HG02759 (cell line): ENCODE measurements around the gene NBEAL1.
"Not testable (repeated sequence)": the region's sequence is repeated elsewhere in the genome, so short reads cannot be mapped to it uniquely, and the experiment has no call there.

Experiments used
- ATAC-seq: cut with Tn5 transposase; IDR thresholded peaks from one replicate; pipeline ENCODE4 v1.9.1; 2021; ENCODE audit warnings: mild to moderate bottlenecking, moderate library complexity; ENCODE audit not compliant: unreplicated experiment

The NBEAL1 gene

DNA sequence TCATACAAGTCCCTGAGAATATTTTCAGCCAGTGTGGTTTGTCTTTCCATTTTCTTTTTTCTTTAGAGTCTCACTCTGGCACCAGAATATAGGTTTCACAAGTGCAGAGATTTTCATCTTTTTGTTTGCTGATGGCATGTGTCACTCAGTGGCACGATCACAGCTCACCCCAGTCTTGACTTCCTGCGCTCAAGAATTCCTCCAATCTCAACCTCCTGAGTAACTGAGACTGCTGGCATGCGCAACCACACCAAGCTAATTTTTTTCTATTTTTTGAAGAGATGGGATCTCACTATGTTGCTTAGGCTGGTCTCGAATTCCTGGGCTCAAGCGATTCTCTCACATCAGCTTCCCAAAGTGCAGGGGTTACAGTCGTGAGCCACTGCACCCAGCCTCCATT is 23.9 kb downstream of the NBEAL1 start:
- no peak for ATAC-seq

DNA sequence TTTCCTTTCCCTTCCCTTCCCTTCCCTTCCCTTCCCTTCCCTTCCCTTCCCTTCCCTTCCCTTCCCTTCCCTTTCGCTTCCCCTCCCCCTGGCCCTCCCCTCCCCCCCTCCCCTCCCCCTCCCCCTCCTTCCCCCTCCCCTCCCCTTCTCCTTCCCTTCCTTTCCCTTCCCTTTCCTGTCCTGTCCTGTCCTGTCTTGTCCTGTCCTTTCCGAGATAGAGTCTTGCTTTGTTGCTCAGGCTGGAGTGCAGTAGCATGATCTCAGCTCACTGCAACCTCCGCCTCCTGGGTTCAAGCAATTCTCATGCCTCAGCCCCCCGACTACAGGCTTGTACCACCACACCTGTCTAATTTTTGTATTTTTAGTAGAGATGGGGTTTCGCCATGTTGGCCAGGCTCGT is 24.5 kb downstream of the NBEAL1 start:
- ATAC-seq = not testable (repeated sequence)

DNA sequence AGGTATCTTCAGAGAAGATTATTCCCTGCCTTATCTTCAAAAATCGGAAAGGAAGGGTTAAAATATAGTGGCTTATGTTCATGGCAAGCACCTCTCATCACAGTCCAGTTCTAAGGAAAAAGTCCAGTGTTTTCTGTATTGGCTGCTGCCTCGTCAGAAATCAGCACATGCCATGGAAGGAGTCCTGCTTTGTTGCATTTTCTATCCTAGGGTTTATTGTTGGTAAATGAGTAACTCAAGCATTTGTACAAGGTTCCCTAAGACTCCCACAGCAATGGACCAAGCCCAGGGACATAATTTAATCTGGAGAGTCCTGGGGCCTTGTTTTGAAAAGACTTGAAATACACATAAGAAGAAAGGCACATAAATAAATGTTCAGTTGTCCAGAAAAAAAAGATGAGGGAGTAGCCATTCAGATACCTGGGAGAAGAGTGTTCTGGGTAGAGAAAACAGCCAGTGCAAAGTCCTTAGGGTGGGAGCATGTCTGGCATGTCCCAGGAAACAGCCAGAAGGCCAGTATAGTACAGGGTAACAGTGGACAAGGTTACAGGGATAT is 26.4 kb downstream of the NBEAL1 start:
- ATAC-seq = no peak

DNA sequence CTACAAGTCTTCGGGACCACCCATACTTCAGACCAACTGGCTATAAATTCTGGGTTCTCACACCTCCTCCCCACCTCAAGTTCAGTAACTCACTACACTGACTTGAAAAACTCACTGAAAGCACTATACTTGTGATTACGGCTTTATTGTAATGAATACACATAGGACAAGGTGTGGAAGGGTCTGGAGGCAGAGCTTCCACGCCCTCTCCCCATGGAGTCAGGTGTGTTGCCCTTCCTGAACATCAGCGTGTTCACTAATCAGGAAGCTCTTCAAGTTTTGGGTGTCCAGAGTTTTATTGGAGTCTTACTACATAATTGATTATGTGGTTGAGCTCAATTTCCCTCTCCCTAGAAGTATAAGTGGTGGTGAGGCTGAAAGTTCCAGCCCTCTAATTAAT is 27.5 kb downstream of the NBEAL1 start:
- no peak for ATAC-seq

DNA sequence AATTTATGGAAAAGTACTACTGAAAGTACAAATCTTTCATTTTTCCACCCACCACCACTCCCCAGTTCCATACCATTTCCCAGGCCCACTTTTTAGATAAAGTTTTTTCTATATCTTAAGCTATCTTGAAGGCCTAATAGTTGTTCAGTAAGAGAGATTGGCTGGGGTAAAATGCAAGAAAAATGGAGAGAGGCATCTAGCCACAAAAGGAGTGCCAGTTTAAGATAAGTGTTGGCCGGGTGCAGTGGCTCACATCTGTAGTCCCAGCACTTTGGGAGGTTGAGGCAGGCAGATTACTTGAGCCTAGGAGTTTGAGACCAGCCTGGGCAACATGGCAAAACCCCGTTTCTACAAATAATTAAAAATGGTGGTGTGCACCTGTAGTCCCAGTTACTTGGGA is 28.6 kb downstream of the NBEAL1 start:
- no peak for ATAC-seq

DNA sequence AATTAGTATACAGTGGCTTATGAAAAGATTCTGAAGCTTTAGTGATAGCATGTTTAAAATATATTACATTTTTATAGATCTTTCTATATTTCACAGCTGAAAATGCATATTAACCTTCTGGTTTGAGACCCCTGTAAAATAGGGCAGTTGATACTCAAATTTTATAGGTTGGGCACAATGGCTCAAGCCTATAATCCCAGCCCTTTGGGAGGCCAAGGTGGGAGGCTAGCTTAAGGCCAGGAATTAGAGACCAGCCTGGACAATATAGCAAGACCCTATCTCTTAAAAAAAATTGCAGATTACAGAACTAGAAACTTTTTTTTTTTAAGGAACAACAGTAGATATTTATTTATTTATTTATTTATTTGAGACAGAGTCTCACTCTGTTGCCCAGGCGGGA is 31.2 kb downstream of the NBEAL1 start:
- ATAC-seq = no peak

DNA sequence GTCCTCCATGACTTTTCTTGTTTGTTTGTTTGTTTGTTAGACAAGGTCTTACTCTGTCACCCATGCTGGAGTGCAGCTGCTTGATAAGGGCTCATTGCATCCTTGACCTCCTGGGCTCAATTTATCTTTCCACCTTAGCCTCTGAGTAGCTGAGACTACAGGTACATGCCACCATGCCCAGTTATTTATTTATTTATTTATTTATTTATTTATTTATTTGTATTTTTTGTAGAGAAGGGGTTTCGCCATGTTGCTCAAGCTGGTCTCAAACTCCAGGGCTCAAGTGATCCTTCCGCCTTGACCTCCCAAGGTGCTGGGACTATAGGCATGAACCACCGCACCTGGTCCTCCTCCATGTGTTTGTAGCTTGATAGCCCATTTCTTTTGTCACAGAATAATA is 37.9 kb downstream of the NBEAL1 start:
- no peak for ATAC-seq

DNA sequence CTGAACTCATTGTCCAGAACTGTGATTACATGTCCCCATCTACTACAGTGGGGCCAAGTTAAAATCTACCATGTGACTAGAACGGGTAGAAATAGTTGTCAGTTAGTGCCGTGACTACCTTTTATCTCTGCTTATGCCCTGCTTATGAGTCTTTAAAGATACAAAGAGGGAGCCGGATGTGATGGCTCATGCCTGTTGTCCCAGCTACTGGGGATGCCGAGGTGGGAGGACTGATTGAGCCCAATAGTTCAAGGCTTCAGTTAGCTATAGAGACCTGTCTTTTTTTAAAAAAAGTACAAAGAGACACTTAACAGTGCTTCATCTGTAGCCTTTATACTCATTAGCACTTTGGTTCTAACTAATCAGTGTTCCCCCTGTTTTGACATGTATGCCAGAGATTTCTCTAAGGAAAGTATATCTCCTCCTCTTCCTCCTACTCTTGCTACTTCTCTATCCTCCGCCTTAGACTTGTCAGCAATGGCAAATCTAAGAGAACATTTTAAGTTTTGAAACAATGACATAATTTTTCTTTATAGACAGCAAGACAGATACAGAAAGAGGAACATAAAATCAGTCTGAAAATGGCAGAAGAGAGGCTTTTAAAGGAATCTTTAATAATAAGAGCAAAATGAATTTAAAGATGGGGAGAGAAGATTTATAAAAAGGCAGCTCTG is 45.0 kb downstream of the NBEAL1 start:
- no peak for ATAC-seq

DNA sequence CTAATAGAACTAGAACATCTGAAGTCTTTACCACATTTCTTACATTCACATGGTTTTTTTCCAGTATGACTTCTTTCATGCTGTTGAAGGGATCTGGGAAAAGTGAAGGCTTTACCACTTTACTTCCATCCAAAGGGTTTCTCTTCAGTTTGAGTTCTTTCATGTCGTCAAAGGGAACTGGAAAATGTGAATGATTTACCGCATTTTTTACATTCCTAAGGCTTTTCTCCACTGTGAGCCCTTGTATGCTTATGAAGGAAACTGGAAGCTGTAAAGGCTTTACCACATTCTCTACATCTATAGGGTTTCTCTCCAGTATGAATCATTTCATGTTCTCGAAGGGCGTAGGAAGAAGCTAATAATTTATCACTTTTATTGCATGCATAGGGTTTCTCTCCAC is 46.7 kb downstream of the NBEAL1 start:
- ATAC-seq = no peak

DNA sequence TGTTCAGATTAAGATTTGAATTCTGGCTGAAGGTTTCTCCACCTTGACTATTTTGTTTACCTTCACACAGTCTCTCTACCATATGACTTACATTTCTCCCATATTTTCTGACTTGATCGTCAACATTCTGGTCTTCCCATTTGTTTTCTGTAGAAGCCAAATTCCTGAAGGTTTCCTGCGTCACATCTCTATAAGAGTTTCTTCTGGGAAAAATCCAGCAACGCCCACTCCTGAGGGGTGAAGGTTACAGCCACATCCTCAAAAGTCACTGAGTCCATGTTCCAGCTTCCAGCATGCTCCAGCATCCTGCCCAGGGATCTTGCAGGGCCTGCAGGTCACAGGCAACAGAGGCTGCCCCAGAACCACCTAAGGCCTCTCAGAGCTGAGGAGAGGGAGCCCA is 47.5 kb downstream of the NBEAL1 start:
- ATAC-seq = no peak

DNA sequence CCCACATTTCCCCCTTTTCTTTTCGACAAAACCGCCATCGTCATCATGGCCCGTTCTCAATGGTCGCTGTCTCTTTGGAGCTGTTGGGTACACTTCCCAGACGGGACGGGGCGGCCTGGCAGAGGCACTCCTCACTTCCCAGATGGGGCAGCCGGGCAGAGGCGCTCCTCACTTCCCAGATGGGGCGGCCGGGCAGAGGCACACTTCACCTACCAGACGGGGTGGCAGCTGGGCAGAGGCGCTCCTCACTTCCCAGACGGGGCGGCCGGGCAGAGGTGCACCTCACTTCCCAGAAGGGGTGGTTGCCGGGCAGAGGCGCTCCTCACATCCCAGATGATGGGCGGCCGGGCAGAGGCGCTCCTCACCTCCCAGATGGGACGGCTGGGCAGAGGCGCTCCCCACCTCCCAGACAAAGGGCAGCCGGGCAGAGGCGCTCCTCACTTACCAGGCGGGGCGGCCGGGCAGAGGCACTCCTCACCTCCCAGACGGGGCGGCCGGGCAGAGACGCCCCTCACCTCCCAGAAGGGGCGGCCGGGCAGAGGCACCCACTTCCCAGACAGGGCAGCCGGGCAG is 51.9 kb downstream of the NBEAL1 start:
- ATAC-seq = not testable (repeated sequence)

DNA sequence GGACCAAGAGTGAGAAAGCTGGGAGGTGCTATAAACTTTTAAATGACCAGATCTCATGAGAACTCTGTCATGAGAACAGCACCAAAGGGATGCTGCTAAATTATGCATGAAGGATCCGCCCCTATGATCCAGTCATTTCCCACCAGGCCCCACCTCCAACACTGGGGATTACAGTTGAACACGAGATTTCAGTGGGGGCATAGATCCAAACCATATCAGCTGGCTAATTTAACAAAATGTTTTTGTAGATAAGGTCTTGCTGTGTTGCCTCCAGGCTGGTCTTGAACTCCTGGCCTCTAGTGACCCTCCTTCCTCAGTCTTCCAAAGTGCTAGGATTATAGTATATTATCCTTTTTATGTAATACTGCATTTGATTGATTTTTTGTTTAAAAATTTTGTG is 56.0 kb downstream of the NBEAL1 start:
- no peak for ATAC-seq

DNA sequence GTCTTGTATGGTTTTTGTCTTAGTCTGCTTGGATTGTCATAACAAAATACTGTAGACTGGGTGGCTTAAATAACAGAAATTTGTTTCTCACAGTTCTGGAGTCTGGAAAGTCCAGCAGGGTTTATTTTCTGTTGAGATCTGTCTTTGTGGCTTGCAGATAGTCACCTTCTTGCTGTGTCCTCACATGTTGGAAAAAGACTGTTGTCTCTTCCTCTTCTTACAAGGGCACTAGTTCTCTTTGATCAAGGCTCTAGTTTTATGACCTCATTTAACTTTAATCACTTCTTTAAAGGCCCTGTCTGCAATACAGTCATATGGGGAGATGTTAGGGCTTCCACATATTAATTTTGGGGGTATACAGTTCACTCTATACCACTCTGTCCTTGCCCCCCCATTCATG is 56.5 kb downstream of the NBEAL1 start:
- no peak for ATAC-seq

DNA sequence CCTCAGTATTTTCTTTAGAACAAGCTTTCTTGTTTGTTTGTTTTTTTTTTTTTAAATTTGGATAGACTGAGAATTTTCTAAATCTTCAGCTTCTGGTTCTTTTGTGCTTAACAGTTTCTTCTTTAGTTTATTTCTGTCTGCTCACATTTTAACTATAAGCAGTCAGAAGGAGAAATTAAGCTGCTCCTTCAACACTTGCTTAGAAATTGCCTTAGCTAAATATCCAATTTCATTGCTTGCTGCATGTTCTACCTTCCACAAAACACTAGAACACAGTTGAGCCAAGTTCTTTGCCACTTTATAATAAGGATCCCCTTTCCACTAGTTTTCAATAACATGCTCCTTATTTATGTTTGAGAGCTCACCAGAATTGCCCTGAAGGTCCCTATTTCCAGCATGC is 57.7 kb downstream of the NBEAL1 start:
- ATAC-seq = no peak

DNA sequence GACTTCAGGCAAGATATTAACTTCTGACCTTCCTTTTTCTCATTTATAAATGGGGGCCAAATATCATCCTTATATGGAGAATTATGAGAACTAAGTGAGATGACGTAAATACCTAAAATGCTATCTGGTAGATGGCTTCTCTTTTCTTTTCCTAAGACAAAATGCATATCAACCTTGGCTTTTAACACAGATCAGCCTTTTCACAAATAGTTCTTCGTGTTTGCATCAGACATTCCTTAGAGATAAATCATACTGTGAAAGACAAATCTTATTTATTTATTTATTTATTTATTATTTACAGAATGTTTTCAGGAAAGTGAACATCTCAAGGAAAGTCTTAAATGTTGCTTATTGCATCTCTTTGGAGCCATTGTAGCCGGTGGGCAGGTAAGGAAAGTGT is 62.8 kb downstream of the NBEAL1 start:
- ATAC-seq = no peak

DNA sequence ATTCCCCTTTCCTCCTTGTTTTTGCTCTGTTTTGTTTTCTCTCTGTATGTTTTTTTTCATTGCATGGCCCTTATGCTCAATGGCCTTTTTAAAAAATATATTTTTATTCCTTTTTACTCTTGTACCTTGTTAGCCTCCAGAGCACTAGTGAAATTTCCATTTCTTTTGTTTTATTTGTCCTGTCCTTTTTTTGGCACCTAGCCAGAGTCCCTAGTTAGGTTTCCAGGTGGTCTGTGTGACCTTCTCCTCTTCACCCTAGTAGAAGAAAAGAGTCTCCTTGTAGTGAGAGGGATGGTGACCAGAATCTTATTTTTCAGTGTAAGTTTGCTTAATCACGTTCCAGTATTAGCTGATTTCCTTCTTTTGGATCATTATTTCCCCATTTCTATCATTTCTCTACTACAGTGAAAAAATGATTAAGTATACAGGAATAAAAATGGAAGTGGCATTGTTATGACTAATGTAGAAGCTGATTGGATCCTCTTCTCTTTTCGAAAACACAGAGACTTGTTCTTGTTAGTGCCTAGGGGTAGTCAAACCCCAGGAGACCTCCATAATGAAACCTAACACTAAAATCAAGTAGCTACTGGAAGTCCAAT is 65.9 kb downstream of the NBEAL1 start:
- ATAC-seq = no peak

DNA sequence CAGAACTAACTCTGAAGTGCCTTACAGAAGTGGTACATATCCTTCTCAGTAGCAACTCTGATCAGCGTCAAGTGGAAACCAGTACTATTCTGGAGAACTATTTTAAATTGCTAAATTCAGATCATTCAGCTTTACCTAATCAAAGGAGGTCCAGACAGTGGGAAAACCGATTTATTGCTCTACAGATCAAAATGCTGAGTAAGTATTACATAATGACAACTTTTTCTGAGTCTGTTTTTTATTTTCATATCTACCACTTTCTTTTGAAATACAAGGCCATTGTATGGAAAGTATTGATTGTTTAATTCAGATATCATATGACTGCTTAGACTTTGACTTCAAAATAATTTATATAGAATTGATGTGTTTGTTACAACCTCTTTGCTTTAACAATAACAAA is 68.7 kb downstream of the NBEAL1 start:
- ATAC-seq = no peak

DNA sequence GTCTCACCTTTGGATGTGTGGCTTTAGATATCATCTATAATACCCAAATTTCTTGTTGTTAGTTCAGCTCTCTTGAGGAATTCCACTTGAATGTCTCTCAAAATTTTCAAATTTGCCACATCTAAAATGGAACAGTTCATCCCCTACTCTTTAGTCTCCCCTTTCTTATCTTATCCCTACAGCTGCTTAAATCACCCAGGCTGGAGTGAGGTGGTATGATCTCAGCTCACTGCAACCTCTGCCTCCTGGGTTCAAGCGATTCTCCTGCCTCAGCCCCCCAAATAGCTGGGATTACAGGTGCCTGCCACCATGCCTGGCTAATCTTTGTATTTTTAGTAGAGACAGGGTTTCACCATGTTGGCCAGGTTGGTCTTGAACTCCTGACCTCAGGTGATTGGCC is 71.7 kb downstream of the NBEAL1 start:
- not testable (repeated sequence) for ATAC-seq

DNA sequence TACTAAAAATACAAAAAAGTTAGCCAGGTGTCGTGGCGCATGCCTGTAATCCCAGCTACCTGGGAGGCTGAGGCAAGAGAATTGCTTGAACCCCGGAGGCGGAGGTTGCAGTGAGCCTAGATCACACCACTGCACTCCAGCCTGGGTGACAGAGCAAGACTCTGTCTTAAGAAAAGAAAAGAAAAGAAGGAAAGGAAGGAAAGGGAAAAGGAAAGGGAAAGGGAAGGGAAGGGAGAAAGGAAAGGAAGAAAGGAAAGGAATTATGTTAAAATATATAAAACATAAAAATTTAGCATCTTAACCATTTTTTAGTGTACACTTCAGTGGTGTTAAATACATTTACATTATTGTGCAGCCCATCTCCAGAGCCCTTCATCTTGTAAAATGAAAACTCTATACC is 76.0 kb downstream of the NBEAL1 start:
- ATAC-seq = not testable (repeated sequence)

DNA sequence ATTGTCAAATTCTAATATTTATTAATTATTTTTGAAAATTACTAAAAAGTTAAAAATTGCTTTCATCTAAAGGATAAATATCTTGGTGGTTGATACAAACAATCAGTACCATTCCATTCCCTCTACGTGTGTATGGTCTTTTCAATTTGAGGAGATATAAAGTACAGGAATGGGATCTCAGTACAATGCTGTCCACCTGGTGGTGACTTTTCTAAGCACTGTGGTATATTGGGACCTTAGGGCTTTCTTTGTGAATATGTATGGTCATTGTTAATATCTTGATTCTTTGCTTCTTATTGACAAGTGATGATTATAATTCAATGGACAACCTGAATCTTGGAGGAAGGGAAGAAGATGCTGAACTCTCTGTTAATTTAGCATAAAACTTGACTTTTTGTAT is 83.1 kb downstream of the NBEAL1 start:
- no peak for ATAC-seq

DNA sequence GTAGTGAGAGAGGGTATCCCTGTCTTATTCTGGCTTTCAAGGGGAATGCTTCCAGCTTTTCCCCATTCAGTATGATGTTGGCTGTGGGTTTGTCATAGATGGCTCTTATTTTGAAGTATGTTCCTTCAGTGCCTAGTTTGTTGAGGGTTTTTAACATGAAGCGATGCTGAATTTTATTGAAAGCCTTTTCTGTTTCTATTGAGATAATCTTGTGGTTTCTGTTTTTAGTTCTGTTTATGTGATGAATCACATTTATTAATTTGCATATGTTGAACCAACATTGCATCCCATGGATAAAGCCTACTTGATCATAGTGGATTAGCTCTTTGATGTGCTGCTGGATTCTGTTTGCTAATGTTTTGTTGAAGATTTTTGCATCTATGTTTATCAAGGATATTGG is 87.7 kb downstream of the NBEAL1 start:
- not testable (repeated sequence) for ATAC-seq

DNA sequence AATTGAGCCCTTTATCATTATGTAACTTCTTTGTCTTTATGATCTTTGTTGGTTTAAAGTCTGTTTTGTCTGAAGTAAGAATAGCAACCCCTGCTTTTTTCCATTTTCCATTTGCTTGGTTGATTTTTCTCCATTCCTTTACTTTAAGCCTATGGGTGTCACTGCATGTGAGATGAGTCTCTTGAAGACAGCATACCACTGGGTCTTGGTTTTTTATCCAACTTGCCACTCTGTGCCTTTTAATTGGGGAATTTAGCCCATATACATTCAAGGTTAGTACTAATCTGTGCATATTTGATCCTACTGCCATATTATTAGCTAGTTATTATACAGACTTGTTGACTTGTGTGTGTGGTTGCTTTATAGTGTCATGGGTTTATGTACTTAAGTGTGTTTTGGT is 89.6 kb downstream of the NBEAL1 start:
- ATAC-seq = no peak
